Inflammatory macrophage (primary cell): ENCODE data around the gene EDC3.
"Not testable (repeated sequence)": the region's sequence is repeated elsewhere in the genome, so short reads cannot be mapped to it uniquely, and the experiment has no call there.

Source experiments
- DNase-seq, 2 donors: peaks; one replicate each; pipeline ENCODE4 v3.0.0-alpha.2; 2020 to 2022
- total RNA-seq, 18 experiments: gene quantifications; one replicate each; lab custom pipeline; 2026; ENCODE audit warnings: mixed read lengths in 6 of 18, inconsistent platforms in 2 of 18; lab: John Stamatoyannopoulos, UW

Gene EDC3
- 7.8 to 24.4 (median 12.6) reads per million in 18 experiments for total RNA-seq

- peak; percentile 78 to 89 for DNase-seq
Measured at GRCh38 chr15:74695597-74696397, at the start of gene EDC3. TSS of gene EDC3 (minus strand) at chr15:74696024. CDS start at chr15:74675124, 20,900 bp downstream.

- DNase-seq = no peak
Measured at GRCh38 chr15:74742422-74742821, 46.6 kb upstream of the EDC3 start.

GRCh38 chr15:74738239-74738638, 42.4 kb upstream of the EDC3 start:
- peak; percentile 17 to 38 for DNase-seq

GRCh38 chr15:74735305-74735704, 39.5 kb upstream of the EDC3 start:
- no peak for DNase-seq

GRCh38 chr15:74733269-74733668, 37.4 kb upstream of the EDC3 start:
- DNase-seq = no peak

GRCh38 chr15:74732846-74733245, 37.0 kb upstream of the EDC3 start:
- no peak for DNase-seq

GRCh38 chr15:74730619-74731316, 34.9 kb upstream of the EDC3 start:
- DNase-seq = no peak

GRCh38 chr15:74729372-74729771, 33.5 kb upstream of the EDC3 start:
- DNase-seq = not testable (repeated sequence)

- DNase-seq = not testable (repeated sequence)
Measured at GRCh38 chr15:74728699-74729098, 32.9 kb upstream of the EDC3 start.

GRCh38 chr15:74727727-74728126, 31.9 kb upstream of the EDC3 start:
- no peak for DNase-seq

- no peak for DNase-seq
Measured at GRCh38 chr15:74726774-74727164, 30.9 kb upstream of the EDC3 start.

- peak in 1 of 2 donors; percentile 42 for DNase-seq
Measured at GRCh38 chr15:74725845-74726773, 30.3 kb upstream of the EDC3 start.

- DNase-seq = no peak
Measured at GRCh38 chr15:74725225-74725774, 29.5 kb upstream of the EDC3 start, which contains the start of gene CYP1A1. TSS of gene CYP1A1 (minus strand) at chr15:74725528. CDS start at chr15:74723097, 2,431 bp downstream.

- no peak for DNase-seq
Measured at GRCh38 chr15:74724570-74725224, 28.9 kb upstream of the EDC3 start.

- no peak for DNase-seq
Measured at GRCh38 chr15:74723754-74724334, 28.0 kb upstream of the EDC3 start.

- DNase-seq = no peak
Measured at GRCh38 chr15:74723187-74723586, 27.4 kb upstream of the EDC3 start.

GRCh38 chr15:74722591-74722990, 26.8 kb upstream of the EDC3 start:
- no peak for DNase-seq

GRCh38 chr15:74716651-74717050, 20.8 kb upstream of the EDC3 start:
- DNase-seq = peak; percentile 57 to 75

- DNase-seq = peak in 1 of 2 donors; percentile 75
Measured at GRCh38 chr15:74712311-74712710, 16.5 kb upstream of the EDC3 start.

- peak in 1 of 2 donors; percentile 39 for DNase-seq
Measured at GRCh38 chr15:74710319-74711094, 14.7 kb upstream of the EDC3 start.
